Activated naive CD8-positive, alpha-beta T cell treated with anti-CD3 and anti-CD28 coated beads, Interleukin-2, amount 50 U/mL, for 16 hours (primary cell): Measurements from ENCODE around the gene C17orf113.

Experiments used
- DNase-seq: peaks from one replicate; pipeline ENCODE4 v3.0.0-alpha.2; 2020; ENCODE audit warnings: low read depth, low spot score

C17orf113 gene

GRCh38 chr17:42072323-42073187 is 22.2 kb upstream of the C17orf113 start:
- no peak for DNase-seq

GRCh38 chr17:42071810-42072209 is 21.4 kb upstream of the C17orf113 start:
- DNase-seq, result no peak

- DNase-seq, result no peak
These were observed 18.6 kb upstream of the C17orf113 start for GRCh38 chr17:42068979-42069378.

- peak; percentile 52 for DNase-seq
These were observed 17.1 kb upstream of the C17orf113 start for GRCh38 chr17:42067371-42068091.

- DNase-seq, result no peak
These were observed 14.8 kb upstream of the C17orf113 start for GRCh38 chr17:42065201-42065600.

GRCh38 chr17:42062681-42063080 is 12.3 kb upstream of the C17orf113 start:
- DNase-seq, result no peak

- no peak for DNase-seq
These were observed 11.5 kb upstream of the C17orf113 start for GRCh38 chr17:42061646-42062487.

- DNase-seq, result no peak
These were observed 9.8 kb upstream of the C17orf113 start for GRCh38 chr17:42060231-42060630.

- DNase-seq, result no peak
These were observed 9.4 kb upstream of the C17orf113 start for GRCh38 chr17:42059815-42060214.

GRCh38 chr17:42058063-42058462 is 7.7 kb upstream of the C17orf113 start:
- no peak for DNase-seq

- DNase-seq, result no peak
These were observed 6.2 kb upstream of the C17orf113 start for GRCh38 chr17:42056635-42057034.

- no peak for DNase-seq
These were observed 5.1 kb upstream of the C17orf113 start for GRCh38 chr17:42055496-42055895.

GRCh38 chr17:42055027-42055426 is 4.6 kb upstream of the C17orf113 start:
- no peak for DNase-seq

GRCh38 chr17:42053731-42054500 is 3.5 kb upstream of the C17orf113 start:
- no peak for DNase-seq

GRCh38 chr17:42052346-42052877 is 2.0 kb upstream of the C17orf113 start:
- DNase-seq, result no peak

- DNase-seq, result no peak
These were observed 1.2 kb upstream of the C17orf113 start for GRCh38 chr17:42051645-42052044.

GRCh38 chr17:42051013-42051400 is 606 bp upstream of the C17orf113 start:
- no peak for DNase-seq

- DNase-seq, result no peak
These were observed 488 bp downstream of the C17orf113 start for GRCh38 chr17:42049834-42050392.

- DNase-seq, result no peak
These were observed 3.1 kb downstream of the C17orf113 start for GRCh38 chr17:42047343-42047742.

- DNase-seq, result no peak
These were observed 4.7 kb downstream of the C17orf113 start for GRCh38 chr17:42045719-42046118.
